Esophagus squamous epithelium (tissue), 4 donors: ENCODE measurements around the gene MDM1.

Experiments used
- CTCF ChIP-seq, 6 experiments: fragments of 450-650 bp in 4 of 6; fragments of 200-600 bp in 2 of 6; sonication (generic) in 2 of 6; IDR thresholded peaks; one replicate each; pipeline ENCODE4 v1.5.1; 2016 to 2019; ENCODE audit warnings: antibody characterized with exemption in 6 of 6, mild to moderate bottlenecking in 4 of 6, moderate library complexity in 4 of 6
- POLR2A ChIP-seq, 4 donors: fragments of 450-650 bp; IDR thresholded peaks; one replicate each; pipeline ENCODE4 v1.6.1; 2017; ENCODE audit warnings: antibody characterized with exemption in 4 of 4, mild to moderate bottlenecking in 4 of 4, moderate library complexity in 3 of 4

GRCh38 chr12:68364328-68364727, 32.2 kb upstream of the MDM1 start:
- TF ChIP-seq CTCF (IDR thresholded peaks at IDR 0.05) = no peak
- no peak for TF ChIP-seq POLR2A (IDR thresholded peaks at IDR 0.05)
